HEK293T (cell line): ENCODE data around the gene SLC4A2.
A peak's percentile ranks its signal among the peaks of the same experiment; 100 is the strongest.

Source experiments
- CTCF ChIA-PET: fragments of 350-600 bp; formaldehyde crosslinking; extraction: SDS; loops from one replicate; lab custom pipeline; 2021; ENCODE audit warnings: antibody characterized with exemption, inconsistent platforms; lab: Yijun Ruan, JAX
- POLR2A ChIA-PET: fragments of 350-600 bp; formaldehyde crosslinking; extraction: SDS; loops from one replicate; lab custom pipeline; 2020; ENCODE audit warnings: antibody characterized with exemption, inconsistent platforms; lab: Yijun Ruan, JAX
- DNase-seq: peaks from one replicate; pipeline ENCODE4 v3.0.0; 2012; ENCODE audit warnings: mixed read lengths; ENCODE audit errors: extremely low spot score
- ARNT ChIP-seq: fragments of 450-650 bp; IDR thresholded peaks from 2 replicates; pipeline ENCODE4 v1.6.1; 2017; ENCODE audit warnings: mild to moderate bottlenecking
- BHLHE40 ChIP-seq: fragments of 450-650 bp; IDR thresholded peaks from 2 replicates; pipeline ENCODE4 v1.6.1; 2016; ENCODE audit warnings: mild to moderate bottlenecking, moderate library complexity, borderline replicate concordance
- CTBP1 ChIP-seq: fragments of 450-650 bp; IDR thresholded peaks from 2 replicates; pipeline ENCODE4 v1.6.1; 2016; ENCODE audit warnings: borderline replicate concordance
- ELF4 ChIP-seq: fragments of 450-650 bp; IDR thresholded peaks from 2 replicates; pipeline ENCODE4 v1.6.1; 2017; ENCODE audit warnings: antibody characterized with exemption
- FOXA1 ChIP-seq: fragments of 450-650 bp; IDR thresholded peaks from 2 replicates; pipeline ENCODE4 v1.6.1; 2016; ENCODE audit warnings: mild to moderate bottlenecking
- FOXK2 ChIP-seq: fragments of 450-650 bp; IDR thresholded peaks from 2 replicates; pipeline ENCODE4 v1.6.1; 2016; ENCODE audit warnings: mild to moderate bottlenecking
- FOXM1 ChIP-seq: fragments of 450-650 bp; IDR thresholded peaks from 2 replicates; pipeline ENCODE4 v1.6.1; 2017; ENCODE audit warnings: mild to moderate bottlenecking, borderline replicate concordance
- HDGF ChIP-seq: fragments of 450-650 bp; IDR thresholded peaks from 2 replicates; pipeline ENCODE4 v1.6.1; 2017; ENCODE audit warnings: antibody characterized with exemption, borderline replicate concordance
- L3MBTL2 ChIP-seq: fragments of 450-650 bp; conservative IDR thresholded peaks from 2 replicates; pipeline ENCODE4 v1.6.1; 2016; ENCODE audit warnings: mild to moderate bottlenecking
- LEF1 ChIP-seq: fragments of 450-650 bp; IDR thresholded peaks from 2 replicates; pipeline ENCODE4 v1.6.1; 2017; ENCODE audit warnings: mild to moderate bottlenecking, borderline replicate concordance
- NFRKB ChIP-seq: fragments of 450-650 bp; IDR thresholded peaks from 2 replicates; pipeline ENCODE4 v1.6.1; 2016; ENCODE audit warnings: mild to moderate bottlenecking, moderate library complexity
- PKNOX1 ChIP-seq: fragments of 450-650 bp; IDR thresholded peaks from 2 replicates; pipeline ENCODE4 v1.6.1; 2016
- SP1 ChIP-seq: fragments of 450-650 bp; IDR thresholded peaks from 2 replicates; pipeline ENCODE4 v1.6.1; 2017
- SUZ12 ChIP-seq: fragments of 450-650 bp; IDR thresholded peaks from 2 replicates; pipeline ENCODE4 v1.6.1; 2016; ENCODE audit warnings: mild to moderate bottlenecking
- TARDBP ChIP-seq: fragments of 450-650 bp; IDR thresholded peaks from 2 replicates; pipeline ENCODE4 v1.6.1; 2016
- ZNF384 ChIP-seq: fragments of 450-650 bp; IDR thresholded peaks from 2 replicates; pipeline ENCODE4 v1.6.1; 2016

SLC4A2 gene

GRCh38 chr7:151060416-151061212 lies 1.2 kb downstream of the SLC4A2 start:
- POLR2A ChIA-PET: interaction anchor here (0.7 to 4.3 kb wide), 7 partner anchors 17 to 40 kb away, joined by 3 to 38 read pairs (median 8); partner anchors contain the start of genes ABCB8, AGAP3 and FASTK
- no peak for DNase-seq
- CTCF ChIA-PET: interaction anchor here (1.2 to 1.7 kb wide), 2 partner anchors 43 to 51 kb away, joined by 4 read pairs; no protein-coding TSS in a partner anchor

GRCh38 chr7:151061213-151062110 lies 2.1 kb downstream of the SLC4A2 start:
- DNase-seq: no peak
- POLR2A ChIA-PET: interaction anchor here (0.7 to 4.3 kb wide), 6 partner anchors 16 to 41 kb away, joined by 3 to 38 read pairs (median 8); partner anchors contain the start of genes ABCB8, FASTK and TMUB1
- CTCF ChIA-PET: interaction anchor here (1.7 kb wide), 1 partner anchor 43 kb away, joined by 4 read pairs; no protein-coding TSS in a partner anchor
- TF ChIP-seq TARDBP: no peak
- TF ChIP-seq CTBP1: no peak
- TF ChIP-seq HDGF: no peak
- TF ChIP-seq SUZ12: no peak
- no peak for TF ChIP-seq LEF1
- no peak for TF ChIP-seq BHLHE40
- TF ChIP-seq SP1: no peak
- no peak for TF ChIP-seq L3MBTL2
- no peak for TF ChIP-seq FOXA1
- no peak for TF ChIP-seq FOXM1
- no peak for TF ChIP-seq ARNT
- no peak for TF ChIP-seq NFRKB
- no peak for TF ChIP-seq ZNF384
- TF ChIP-seq ELF4: no peak
- TF ChIP-seq FOXK2: no peak
- TF ChIP-seq PKNOX1: no peak

More at GRCh38 chr7:151060416-151061212, 1.2 kb downstream of the SLC4A2 start:
- TF ChIP-seq FOXK2 (no peak), HDGF (peak; percentile 84; the same call in 1 of the 2 replicates)

GRCh38 chr7:151062111-151062398 lies 2.7 kb downstream of the SLC4A2 start:
- CTCF ChIA-PET: no interaction called here
- no peak for DNase-seq
- POLR2A ChIA-PET: interaction anchor here (1.5 to 1.9 kb wide), 2 partner anchors 19 to 21 kb away, joined by 5 to 8 read pairs; partner anchors contain the start of genes FASTK and TMUB1
- TF ChIP-seq ZNF384 (no peak), ARNT (no peak), FOXA1 (no peak), NFRKB (no peak), HDGF (no peak), CTBP1 (no peak), SUZ12 (no peak), LEF1 (no peak), ELF4 (no peak), L3MBTL2 (no peak), TARDBP (no peak), BHLHE40 (no peak), SP1 (no peak), FOXM1 (no peak), FOXK2 (no peak), PKNOX1 (no peak)

- ChIA-PET CTCF (no interaction called here), POLR2A (interaction anchor here (0.9 to 1.9 kb wide), 5 partner anchors 10 to 33 kb away, joined by 3 to 8 read pairs (median 4); partner anchors contain the start of genes FASTK and TMUB1)
- DNase-seq: peak; percentile 57
- TF ChIP-seq ZNF384 (no peak), SP1 (no peak), HDGF (no peak), PKNOX1 (no peak), ELF4 (no peak), TARDBP (no peak), NFRKB (no peak), ARNT (no peak), FOXA1 (no peak), FOXK2 (no peak), LEF1 (no peak), L3MBTL2 (no peak)
Observed at GRCh38 chr7:151062399-151063211, 3.2 kb downstream of the SLC4A2 start.

GRCh38 chr7:151063212-151063561 lies 3.8 kb downstream of the SLC4A2 start:
- ChIA-PET CTCF (no interaction called here), POLR2A (interaction anchor here (0.9 to 1.9 kb wide), 5 partner anchors 10 to 34 kb away, joined by 3 to 8 read pairs (median 4); partner anchors contain the start of genes FASTK and TMUB1)
- TF ChIP-seq SP1: no peak
- no peak for DNase-seq
